Fibroblast of skin of left quadriceps (primary cell): ENCODE results near the gene CDC42BPB.

Experiments used
- DNase-seq, 2 experiments: peaks; one replicate each; pipeline ENCODE4 v3.0.0-alpha.2; 2013; ENCODE audit warnings: low read depth in 2 of 2

The CDC42BPB gene

DNA sequence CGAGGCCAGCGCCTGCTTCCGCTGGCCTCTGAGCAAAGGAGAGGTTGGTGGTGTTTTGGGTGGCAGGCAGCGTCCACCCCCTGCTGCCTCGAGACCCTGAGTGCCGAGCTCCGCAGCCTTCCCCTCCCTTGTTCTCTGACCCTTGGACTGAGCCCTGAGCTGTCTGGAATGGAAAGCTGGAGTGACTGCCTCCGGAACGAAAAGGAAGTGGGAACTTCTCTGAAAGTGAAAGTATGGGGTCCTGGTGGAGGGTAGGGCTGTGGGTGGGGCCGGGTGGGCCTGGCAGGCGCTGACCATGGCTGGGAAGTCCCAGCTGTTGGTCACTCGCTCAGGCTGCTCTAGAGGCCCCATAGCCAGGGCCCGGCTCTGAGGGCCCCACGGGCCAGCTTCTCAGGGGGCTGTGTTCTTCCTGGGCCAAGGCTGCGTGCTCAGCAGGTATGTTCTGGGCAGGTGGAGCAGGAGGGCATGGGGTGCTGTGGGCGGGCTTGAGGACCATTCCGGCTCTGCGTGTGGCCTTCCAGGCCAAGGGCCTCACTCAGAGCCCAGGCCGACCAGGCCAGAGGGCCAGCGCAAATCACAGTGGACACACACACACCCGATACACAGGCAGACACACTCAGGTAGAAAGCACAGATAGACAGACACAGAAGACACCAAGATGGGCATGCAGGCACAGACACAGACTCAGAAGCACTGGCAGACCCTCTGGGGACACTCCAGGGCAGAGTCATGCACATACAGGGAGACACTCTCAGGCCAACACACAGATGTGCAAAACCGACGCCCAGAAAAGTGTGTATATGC, 37.3 kb upstream of the CDC42BPB start, which contains the start of gene EXOC3L4:
Gene EXOC3L4, plus strand, starts transcription at position 320 of the 804 bp plus-strand sequence. CDS start 5,495 bp downstream, outside the sequence.
- no peak for DNase-seq

DNA sequence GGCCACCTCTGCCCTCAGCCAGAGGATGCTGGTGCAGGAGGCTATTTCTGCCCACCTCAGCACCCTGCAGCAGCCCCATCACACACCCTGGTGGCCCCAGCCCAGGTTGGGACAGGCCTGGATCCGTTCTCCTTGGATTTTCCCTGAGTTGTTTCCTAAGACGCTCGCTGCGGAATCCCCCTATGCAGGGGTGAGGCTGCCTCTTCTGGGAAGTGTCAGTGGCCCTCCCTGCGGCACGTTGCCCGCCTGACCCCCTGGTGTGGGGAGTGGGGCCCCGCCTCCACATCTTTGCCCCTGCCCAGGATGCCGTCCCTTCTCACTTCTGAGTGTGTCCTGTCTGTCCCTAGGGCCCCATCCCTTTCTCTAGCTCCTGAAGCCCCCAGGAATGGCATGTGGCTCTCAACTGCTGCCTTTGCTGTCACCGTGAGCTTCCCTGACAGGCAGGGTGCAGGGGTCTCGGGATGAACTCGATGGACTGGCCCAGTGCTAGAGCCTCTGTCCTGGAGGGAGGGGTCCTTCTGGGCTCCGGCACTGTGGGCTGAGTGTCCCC, 36.6 kb upstream of the CDC42BPB start:
- no peak for DNase-seq

GRCh38 chr14:103091883-103092222, 34.5 kb upstream of the CDC42BPB start:
- DNase-seq = no peak

DNA sequence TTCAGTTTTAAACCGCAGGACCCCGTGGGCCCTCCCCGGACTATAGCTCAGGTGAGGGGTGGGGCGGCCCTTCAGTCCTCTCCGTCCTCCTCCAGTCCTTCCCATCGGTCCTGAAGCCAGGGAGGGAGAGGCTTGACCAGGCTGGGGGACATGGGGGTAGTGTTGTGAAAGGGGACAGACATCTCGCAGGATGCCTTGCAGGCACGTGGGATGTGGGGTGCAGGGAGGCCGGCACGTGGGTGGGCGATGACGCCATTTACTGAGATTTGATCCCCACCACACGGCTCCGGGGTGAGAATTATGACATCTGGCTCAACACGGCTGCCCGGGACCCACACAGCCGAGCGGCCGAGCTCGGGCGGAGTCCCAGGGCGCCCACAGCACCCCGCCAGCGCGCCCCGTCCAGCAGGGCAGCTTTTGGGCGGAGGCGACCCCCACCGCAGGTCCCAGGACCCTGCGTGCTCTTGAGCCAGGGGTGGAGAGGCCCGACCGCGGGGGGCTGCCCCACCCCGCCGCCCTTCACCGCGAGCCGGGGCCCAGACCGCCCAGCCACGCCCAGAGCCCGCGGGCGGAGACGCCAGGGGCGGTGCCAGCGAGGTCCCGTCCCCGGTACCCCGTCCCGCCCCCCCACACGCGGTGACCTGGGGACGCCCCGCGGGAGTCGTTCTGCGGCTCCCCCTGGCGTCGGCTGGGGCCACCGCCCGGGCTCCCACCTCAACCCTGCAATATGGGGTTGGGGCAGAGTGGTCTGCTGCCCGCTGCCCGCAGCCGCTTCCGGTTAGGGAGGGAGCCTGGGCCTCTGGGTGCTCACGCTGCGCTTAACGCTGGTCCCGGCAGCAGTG, 33.9 kb upstream of the CDC42BPB start:
- no peak for DNase-seq

- DNase-seq = no peak
These were observed 33.2 kb upstream of the CDC42BPB start for GRCh38 chr14:103090481-103091020.

GRCh38 chr14:103089386-103090335, 32.3 kb upstream of the CDC42BPB start:
- no peak for DNase-seq

DNA sequence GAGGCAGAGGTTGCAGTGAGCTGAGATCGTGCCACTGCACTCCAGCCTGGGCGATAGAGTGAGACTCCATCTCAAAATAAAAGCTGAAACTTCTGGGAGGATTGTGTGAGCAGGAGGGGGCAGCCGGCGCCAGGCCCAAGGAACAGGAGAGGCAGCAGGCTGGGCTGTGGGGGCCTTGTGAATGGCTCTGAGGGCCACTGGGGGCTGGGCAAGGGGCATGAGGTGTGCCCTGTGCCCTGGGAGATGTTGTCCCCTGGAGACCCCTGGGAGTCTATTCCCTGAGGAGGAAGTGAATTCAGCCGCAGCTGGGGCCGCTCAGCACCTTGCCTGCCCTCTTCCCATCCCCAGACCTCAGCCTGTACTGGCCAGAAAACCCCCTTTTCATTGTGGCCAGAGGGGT, 31.6 kb upstream of the CDC42BPB start:
- no peak for DNase-seq

DNA sequence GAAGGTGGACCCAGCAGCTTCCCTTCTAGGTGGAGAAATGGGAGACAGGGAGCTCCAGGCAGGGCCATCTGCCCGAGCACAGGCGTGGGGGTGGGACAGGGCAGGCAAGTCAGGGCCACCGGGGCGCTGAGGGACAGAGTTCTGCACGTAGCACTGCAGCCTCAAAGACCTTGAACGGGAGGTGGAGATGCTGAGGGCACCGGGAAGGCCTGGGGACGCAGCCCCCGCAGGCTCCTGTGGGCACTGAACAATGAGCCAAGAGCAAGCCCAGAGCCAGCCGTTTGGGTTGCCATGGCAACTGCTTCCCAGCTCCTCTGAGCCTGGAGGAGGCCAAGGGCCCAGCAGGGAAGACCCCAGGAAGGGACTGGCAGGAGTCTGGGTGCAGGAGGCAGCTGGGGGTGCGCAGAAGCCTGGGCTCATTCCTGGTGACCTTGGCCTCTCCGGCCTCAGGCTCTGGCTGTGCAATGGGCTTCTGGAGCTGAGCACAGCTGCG, 30.0 kb upstream of the CDC42BPB start:
- no peak for DNase-seq

GRCh38 chr14:103086771-103087342, 29.5 kb upstream of the CDC42BPB start:
- no peak for DNase-seq

DNA sequence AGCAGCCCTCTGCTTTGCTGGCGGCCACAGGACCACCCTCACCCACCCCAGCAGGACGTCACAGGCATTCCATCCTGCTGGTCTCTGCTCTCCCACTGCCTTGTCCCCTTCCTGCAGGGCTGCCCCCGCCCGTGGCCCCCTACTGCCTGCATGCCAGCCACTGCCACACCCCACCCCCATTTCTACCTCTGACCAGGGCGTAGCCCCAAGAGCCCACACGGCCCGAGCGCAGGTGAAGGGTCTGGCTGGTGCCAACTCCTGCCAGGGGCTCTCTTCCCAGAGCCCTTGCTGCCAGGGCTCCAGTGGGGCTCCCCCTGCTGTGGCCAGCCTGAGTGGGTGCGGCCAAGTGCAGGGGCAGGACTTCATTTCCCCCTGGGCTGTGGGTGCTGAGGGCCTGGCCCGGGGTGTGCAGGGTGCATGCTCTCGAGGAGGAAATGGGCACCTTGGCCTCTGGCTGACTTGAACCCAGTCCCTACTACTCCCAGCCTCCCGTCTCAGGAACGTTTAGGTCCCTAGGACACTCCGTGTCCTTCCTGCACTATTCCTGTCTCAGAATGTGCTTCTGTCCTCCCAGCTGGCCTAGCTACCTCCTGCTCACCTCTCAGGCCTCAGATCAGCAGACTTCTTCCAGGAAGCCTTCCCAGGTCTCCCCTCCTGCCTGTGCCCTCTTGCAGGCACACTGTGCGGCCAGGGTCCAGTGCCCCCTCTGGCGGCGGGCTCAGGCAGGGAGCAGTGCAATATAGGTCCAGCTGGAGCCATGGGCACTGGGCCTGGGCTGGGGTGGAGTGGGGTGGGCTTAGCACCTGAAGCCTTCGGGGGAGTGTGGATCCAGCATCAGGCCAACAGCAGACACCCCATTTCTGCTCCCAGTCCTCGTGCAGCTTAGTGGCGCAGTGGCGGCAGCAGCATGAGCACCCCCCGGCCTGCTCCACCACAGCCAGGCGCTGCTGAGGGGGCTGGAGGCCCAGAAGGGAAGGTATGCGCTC, 28.1 kb upstream of the CDC42BPB start:
- no peak for DNase-seq

- no peak for DNase-seq
These were observed 26.9 kb upstream of the CDC42BPB start, which contains the start of gene LBHD2 for GRCh38 chr14:103084021-103084919. TSS of gene LBHD2 (plus strand) at chr14:103084210. CDS start at chr14:103086013, 1,803 bp downstream.

- no peak for DNase-seq
These were observed 24.6 kb upstream of the CDC42BPB start for GRCh38 chr14:103081951-103082350.

DNA sequence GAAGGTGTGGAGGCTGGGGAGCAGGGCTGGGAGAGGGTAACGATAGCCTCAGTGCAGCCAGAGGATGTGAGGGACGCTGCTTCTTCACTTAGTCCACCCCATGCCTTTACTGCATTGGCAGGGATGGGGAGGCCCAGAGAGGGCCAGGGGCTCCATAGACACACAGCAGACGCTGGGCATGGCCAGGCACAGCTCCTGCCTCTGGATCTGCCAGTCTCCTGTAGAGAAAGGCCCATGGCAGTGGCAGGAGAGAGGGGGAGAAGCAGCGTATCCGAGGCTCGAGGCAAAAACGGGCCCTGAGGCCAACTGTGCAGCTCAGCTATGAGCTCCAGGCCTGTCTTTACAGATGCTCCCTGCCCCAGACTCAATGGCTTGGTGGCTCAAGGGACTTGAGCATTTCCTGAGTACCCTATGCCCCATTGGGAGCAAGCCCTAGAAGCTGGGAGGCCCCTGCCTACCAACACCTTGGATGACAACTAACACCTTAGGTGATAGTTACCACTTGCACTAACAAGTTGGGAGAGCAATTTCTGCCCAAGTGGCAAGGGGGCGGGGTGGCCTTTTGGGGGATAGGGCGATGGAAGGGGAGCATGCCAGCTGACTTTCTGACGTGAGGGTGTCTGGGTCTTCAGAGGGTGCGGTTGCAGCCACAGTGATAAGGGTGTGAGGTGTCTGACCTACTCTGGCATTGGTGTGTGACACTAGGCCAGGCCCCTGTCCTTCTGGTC, 21.7 kb upstream of the CDC42BPB start:
- DNase-seq = no peak

DNA sequence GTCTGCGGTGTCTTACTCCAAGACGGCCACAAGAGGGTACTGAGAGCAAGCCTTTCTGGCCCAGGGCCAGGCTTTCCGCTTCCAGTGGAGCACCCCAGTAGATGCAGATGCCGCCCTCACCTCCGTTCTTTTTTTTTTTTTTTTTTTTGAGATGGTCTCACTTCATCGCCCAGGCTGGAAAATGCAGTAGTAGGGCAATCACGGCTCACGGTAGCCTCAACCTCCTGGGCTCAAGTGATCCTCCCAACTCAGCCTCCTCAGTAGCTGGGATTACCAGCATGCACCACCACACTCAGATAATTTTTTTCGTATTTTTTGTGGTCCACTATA, 21.0 kb upstream of the CDC42BPB start:
- peak; percentile 37 for DNase-seq

DNA sequence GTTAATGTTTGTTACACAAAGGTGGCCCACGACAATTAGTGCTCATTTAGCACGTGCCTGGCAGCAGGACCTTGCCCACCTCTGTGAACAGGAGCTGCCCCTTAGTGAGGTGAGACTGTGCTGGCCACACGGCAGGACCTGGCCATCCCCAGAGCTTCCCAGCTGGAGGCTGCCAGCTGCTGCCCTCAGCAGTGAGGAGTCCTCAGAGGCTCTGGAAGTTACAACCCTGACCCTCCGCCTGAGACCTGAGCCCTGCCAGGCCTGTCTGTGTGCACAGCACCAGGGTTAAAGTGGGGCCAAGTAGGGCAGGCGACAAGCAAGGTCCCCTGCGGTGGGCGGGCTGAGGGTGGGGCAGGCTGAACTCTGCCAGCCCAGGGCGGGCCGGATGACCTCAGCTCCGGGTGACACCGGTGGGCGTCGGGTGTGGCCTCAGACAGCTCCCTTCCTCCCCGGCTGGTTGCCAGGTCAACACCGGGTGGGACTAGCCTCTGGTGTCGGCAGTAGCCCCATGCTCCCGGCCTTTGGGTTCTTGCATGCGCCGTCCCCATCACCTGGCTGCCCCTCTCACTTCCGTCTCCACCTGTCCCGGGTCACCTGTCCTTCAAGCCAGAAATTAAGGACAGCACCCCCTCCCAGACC, 17.5 kb upstream of the CDC42BPB start:
- no peak for DNase-seq

DNA sequence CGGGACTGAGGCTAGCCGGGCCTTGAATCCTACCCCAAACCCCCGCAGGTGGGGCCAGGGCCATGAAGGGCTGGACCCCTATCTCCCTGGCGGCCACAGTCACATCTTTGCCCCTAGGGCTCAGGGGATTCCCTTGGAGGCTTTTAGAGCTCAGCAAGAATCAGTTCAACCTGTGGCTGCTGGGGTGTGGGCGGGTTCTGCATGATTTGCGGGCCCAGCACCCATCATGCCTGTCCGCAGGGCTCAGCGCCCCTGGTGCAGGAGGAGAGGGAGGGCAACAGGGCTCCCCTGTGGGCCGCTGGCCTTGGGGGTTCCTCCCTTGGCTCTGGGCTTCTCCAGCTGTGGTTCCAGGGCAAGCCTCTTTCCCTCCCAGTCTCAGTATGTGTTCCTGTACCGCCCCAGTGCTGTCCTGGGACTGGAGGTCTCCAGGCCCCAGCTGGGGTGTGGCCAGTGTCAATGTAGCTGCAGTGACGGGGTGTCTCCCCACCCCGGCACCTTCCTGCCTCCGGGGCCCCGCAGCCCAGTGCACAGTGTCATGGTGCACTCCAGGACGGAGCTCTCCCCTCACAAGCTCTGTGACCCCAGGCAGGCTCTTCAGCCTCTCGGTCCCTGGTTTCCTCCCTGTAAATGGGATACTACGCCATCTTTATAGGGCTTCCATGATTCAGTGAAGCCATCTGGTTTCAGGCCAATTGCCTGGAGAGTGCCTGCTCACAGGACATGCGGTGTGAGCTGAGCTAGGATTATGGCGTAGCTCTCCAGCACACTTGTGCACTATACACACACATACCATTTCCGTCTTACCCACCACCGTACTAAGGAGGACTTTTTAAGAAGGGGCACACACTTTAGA, 16.8 kb upstream of the CDC42BPB start:
- no peak for DNase-seq
